NOMO-1 (cell line): ENCODE data around the gene SRCIN1.

ENCODE experiments used
- DNase-seq, 2 experiments: peaks; one replicate each; lab custom pipeline; 2025; ENCODE audit not compliant: unreplicated experiment in 2 of 2; lab: John Stamatoyannopoulos, UW

Gene SRCIN1

GRCh38 chr17:38585056-38585917 lies 20.5 kb downstream of the SRCIN1 start:
- DNase-seq: no peak

GRCh38 chr17:38584350-38584925 lies 21.3 kb downstream of the SRCIN1 start:
- peak; percentile 51 to 74 for DNase-seq

- DNase-seq: no peak
These were observed 21.9 kb downstream of the SRCIN1 start for GRCh38 chr17:38583828-38584349.

GRCh38 chr17:38583176-38583575 lies 22.6 kb downstream of the SRCIN1 start:
- DNase-seq: no peak

- DNase-seq: no peak
These were observed 23.7 kb downstream of the SRCIN1 start for GRCh38 chr17:38582069-38582468.

- no peak for DNase-seq
These were observed 25.8 kb downstream of the SRCIN1 start for GRCh38 chr17:38579934-38580333.

- DNase-seq: no peak
These were observed 26.7 kb downstream of the SRCIN1 start for GRCh38 chr17:38579083-38579480.

- DNase-seq: no peak
These were observed 27.3 kb downstream of the SRCIN1 start for GRCh38 chr17:38578229-38579082.

- DNase-seq: no peak
These were observed 28.0 kb downstream of the SRCIN1 start for GRCh38 chr17:38577645-38578173.

GRCh38 chr17:38577244-38577643 lies 28.5 kb downstream of the SRCIN1 start:
- DNase-seq: no peak

GRCh38 chr17:38575781-38576180 lies 30.0 kb downstream of the SRCIN1 start:
- DNase-seq: no peak

GRCh38 chr17:38574712-38575111 lies 31.0 kb downstream of the SRCIN1 start:
- DNase-seq: no peak

GRCh38 chr17:38572669-38573365 lies 32.9 kb downstream of the SRCIN1 start:
- DNase-seq: no peak

- peak in 1 of 2 experiments; percentile 17 for DNase-seq
These were observed 33.7 kb downstream of the SRCIN1 start for GRCh38 chr17:38571833-38572668.

GRCh38 chr17:38569701-38570512 lies 35.8 kb downstream of the SRCIN1 start:
- DNase-seq: no peak

GRCh38 chr17:38568845-38569510 lies 36.8 kb downstream of the SRCIN1 start:
- DNase-seq: no peak

- DNase-seq: no peak
These were observed 37.5 kb downstream of the SRCIN1 start for GRCh38 chr17:38568274-38568673.

GRCh38 chr17:38567350-38567749 lies 38.4 kb downstream of the SRCIN1 start:
- DNase-seq: no peak
